GM21825 (cell line): ENCODE results near the gene TRABD2B.

Source experiments
- ATAC-seq: cut with Tn5 transposase; IDR thresholded peaks from one replicate; pipeline ENCODE4 v1.9.1; 2021; ENCODE audit warnings: mild to moderate bottlenecking, moderate library complexity; ENCODE audit not compliant: unreplicated experiment

Gene TRABD2B

GRCh38 chr1:47810964-47811682, 186.1 kb downstream of the TRABD2B start:
- ATAC-seq = no peak

- ATAC-seq = no peak
These were observed 187.7 kb downstream of the TRABD2B start for GRCh38 chr1:47809301-47810084.

- no peak for ATAC-seq
These were observed 188.6 kb downstream of the TRABD2B start for GRCh38 chr1:47808612-47809011.

- no peak for ATAC-seq
These were observed 191.2 kb downstream of the TRABD2B start for GRCh38 chr1:47805921-47806361.

- no peak for ATAC-seq
These were observed 192.2 kb downstream of the TRABD2B start for GRCh38 chr1:47805018-47805417.

- ATAC-seq = no peak
These were observed 193.2 kb downstream of the TRABD2B start for GRCh38 chr1:47803815-47804501.

- no peak for ATAC-seq
These were observed 199.6 kb downstream of the TRABD2B start for GRCh38 chr1:47797575-47797974.

- no peak for ATAC-seq
These were observed 200.6 kb downstream of the TRABD2B start for GRCh38 chr1:47796626-47797025.

GRCh38 chr1:47795102-47795501, 202.1 kb downstream of the TRABD2B start:
- no peak for ATAC-seq

GRCh38 chr1:47794530-47794929, 202.7 kb downstream of the TRABD2B start:
- ATAC-seq = no peak

GRCh38 chr1:47794081-47794480, 203.1 kb downstream of the TRABD2B start:
- no peak for ATAC-seq

- ATAC-seq = no peak
These were observed 203.6 kb downstream of the TRABD2B start for GRCh38 chr1:47793563-47793962.

- ATAC-seq = no peak
These were observed 204.4 kb downstream of the TRABD2B start for GRCh38 chr1:47792779-47793178.

GRCh38 chr1:47791879-47792608, 205.1 kb downstream of the TRABD2B start:
- ATAC-seq = no peak

- no peak for ATAC-seq
These were observed 208.4 kb downstream of the TRABD2B start for GRCh38 chr1:47788761-47789160.

- ATAC-seq = no peak
These were observed 209.6 kb downstream of the TRABD2B start for GRCh38 chr1:47787560-47787959.

- no peak for ATAC-seq
These were observed 210.9 kb downstream of the TRABD2B start for GRCh38 chr1:47786316-47786715.

GRCh38 chr1:47785561-47786271, 211.5 kb downstream of the TRABD2B start:
- no peak for ATAC-seq

- no peak for ATAC-seq
These were observed 212.1 kb downstream of the TRABD2B start for GRCh38 chr1:47785118-47785517.

GRCh38 chr1:47784497-47784822, 212.7 kb downstream of the TRABD2B start:
- no peak for ATAC-seq
